ENCODE measurements around the gene VPS4A.

DNA sequence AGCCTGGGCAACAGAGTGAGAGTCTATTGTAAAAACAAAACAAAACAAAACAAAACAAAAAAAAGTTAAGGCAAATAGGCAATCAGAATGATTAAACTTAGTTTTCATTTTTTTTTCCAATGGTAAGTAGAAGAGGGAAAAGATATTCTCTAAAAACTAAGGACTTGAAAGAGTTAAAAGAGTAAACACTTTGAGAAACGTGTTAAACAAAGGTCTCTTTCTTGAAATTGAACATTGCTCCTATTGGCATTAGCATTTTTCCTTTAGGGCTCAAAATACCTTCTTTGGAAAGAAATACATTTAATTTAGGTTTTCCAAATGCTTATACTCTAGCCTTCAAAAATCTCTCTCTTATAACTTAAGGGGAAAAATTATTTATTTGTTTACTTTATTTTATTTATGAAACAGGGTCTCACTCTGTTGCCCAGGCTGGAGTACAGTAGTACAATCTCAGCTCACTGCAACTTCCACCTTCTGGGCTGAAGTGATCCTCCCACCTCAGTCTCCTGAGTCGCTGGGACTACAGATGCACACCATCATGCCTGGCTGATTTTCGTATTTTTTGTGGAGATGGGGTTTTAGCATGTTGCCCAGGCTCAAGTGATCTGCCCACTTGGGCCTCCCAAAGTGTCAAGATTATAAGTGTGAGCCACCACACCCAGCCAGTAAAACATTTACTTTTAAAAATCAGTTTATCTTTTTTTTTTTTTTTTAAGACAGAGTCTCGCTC lies 44.7 kb upstream of the VPS4A start:
- no peak for TF ChIP-seq YY1 (IDR thresholded peaks at IDR 0.05; ENCODE audit: insufficient read depth, insufficient read length)
- no peak for TF ChIP-seq ZNF274 (IDR thresholded peaks at IDR 0.05; ENCODE audit: low read depth, low read length)

All from NT2/D1 (cell line).